ENCODE results near the gene PUS7L.
A peak's percentile ranks its signal among the peaks of the same experiment; 100 is the strongest.
"Not testable (repeated sequence)": the region's sequence is repeated elsewhere in the genome, so short reads cannot be mapped to it uniquely, and the experiment has no call there.

The PUS7L gene

GRCh38 chr12:43696154-43696553 is 62.4 kb downstream of the PUS7L start (continued):
- TF ChIP-seq ZNF280C (tag by site-specific recombination; IDR thresholded peaks at IDR 0.05) (no peak), SCRT2 (tag by site-specific recombination; IDR thresholded peaks at IDR 0.05) (no peak), PBX3 (CRISPR knock-in tag; IDR thresholded peaks at IDR 0.05) (no peak), ZNF670 (tag by site-specific recombination; IDR thresholded peaks at IDR 0.05; ENCODE audit: low read depth) (no peak), ZNF26 (tag by site-specific recombination; IDR thresholded peaks at IDR 0.05) (no peak), ZNF394 (tag by site-specific recombination; IDR thresholded peaks at IDR 0.05; ENCODE audit: borderline replicate concordance) (no peak)

GRCh38 chr12:43694879-43695278 is 63.7 kb downstream of the PUS7L start:
- Histone ChIP-seq H3K4me1 (ENCODE audit: control insufficient read depth, insufficient read depth, low read length) (no peaks in the 10 kb centered on the region), H3K27ac (ENCODE audit: extremely low read depth, low read depth, low read length) (no peak overlapping the region), H3K36me3 (ENCODE audit: control insufficient read depth in 2 of 2, insufficient read depth in 1 of 2, low read length in 2 of 2) (no peaks in the 10 kb centered on the region), H3K9me3 (ENCODE audit: control insufficient read depth, insufficient read depth, low read depth, low read length) (no peaks in the 10 kb centered on the region), H3K4me3 (ENCODE audit: low read depth, low read length) (no peak overlapping the region)
- CTCF ChIA-PET, result no interaction called here
- TF ChIP-seq ZNF114 (tag by site-specific recombination; IDR thresholded peaks at IDR 0.05) (no peak), PRDM10 (tag by site-specific recombination; IDR thresholded peaks at IDR 0.05) (0 out of 2 replicates have a peak, but pooled peaks have one; percentile 43)
- POLR2A ChIA-PET, result no interaction called here

- no peak for TF ChIP-seq ZNF24 (tag by site-specific recombination; IDR thresholded peaks at IDR 0.05)
- no peak for TF ChIP-seq ZNF239 (tag by site-specific recombination; IDR thresholded peaks at IDR 0.05)
- 0 out of 2 replicates have a peak, but pooled peaks have one; percentile 14 for TF ChIP-seq PRDM1 (tag by site-specific recombination; IDR thresholded peaks at IDR 0.05)
- TF ChIP-seq ZNF629 (tag by site-specific recombination; IDR thresholded peaks at IDR 0.05), result peak; percentile 35; the same call in 1 of the 2 replicates
- no peak for TF ChIP-seq ZNF580 (tag by site-specific recombination; IDR thresholded peaks at IDR 0.05)
- H3K27ac ChIP-seq (ENCODE audit: extremely low read depth, low read depth, low read length), result no peak overlapping the region
- ChIA-PET CTCF (no interaction called here), POLR2A (no interaction called here)
- no peaks in the 10 kb centered on the region for H3K36me3 ChIP-seq (ENCODE audit: control insufficient read depth in 2 of 2, insufficient read depth in 1 of 2, low read length in 2 of 2)
- no peaks in the 10 kb centered on the region for H3K9me3 ChIP-seq (ENCODE audit: control insufficient read depth, insufficient read depth, low read depth, low read length)
- no peaks in the 10 kb centered on the region for H3K4me1 ChIP-seq (ENCODE audit: control insufficient read depth, insufficient read depth, low read length)
- no peak overlapping the region for H3K4me3 ChIP-seq (ENCODE audit: low read depth, low read length)
Observed at GRCh38 chr12:43692064-43692463, 66.5 kb downstream of the PUS7L start.

- CTCF ChIA-PET; H3K4me3 ChIP-seq (ENCODE audit: low read depth, low read length); POLR2A ChIA-PET: not testable (repeated sequence)
Observed at GRCh38 chr12:43685491-43685890, 73.1 kb downstream of the PUS7L start.

More at GRCh38 chr12:43685491-43685890, 73.1 kb downstream of the PUS7L start:
- not testable (repeated sequence) for H3K4me1 ChIP-seq (ENCODE audit: control insufficient read depth, insufficient read depth, low read length); H3K27ac ChIP-seq (ENCODE audit: extremely low read depth, low read depth, low read length); H3K9me3 ChIP-seq (ENCODE audit: control insufficient read depth, insufficient read depth, low read depth, low read length); H3K36me3 ChIP-seq (ENCODE audit: control insufficient read depth in 2 of 2, insufficient read depth in 1 of 2, low read length in 2 of 2)
